NCI-H748 (cell line): Measurements from ENCODE around the gene C4orf50.

Source experiments
- DNase-seq: peaks from one replicate; lab custom pipeline; 2025; ENCODE audit not compliant: unreplicated experiment; lab: John Stamatoyannopoulos, UW

C4orf50 gene

DNA sequence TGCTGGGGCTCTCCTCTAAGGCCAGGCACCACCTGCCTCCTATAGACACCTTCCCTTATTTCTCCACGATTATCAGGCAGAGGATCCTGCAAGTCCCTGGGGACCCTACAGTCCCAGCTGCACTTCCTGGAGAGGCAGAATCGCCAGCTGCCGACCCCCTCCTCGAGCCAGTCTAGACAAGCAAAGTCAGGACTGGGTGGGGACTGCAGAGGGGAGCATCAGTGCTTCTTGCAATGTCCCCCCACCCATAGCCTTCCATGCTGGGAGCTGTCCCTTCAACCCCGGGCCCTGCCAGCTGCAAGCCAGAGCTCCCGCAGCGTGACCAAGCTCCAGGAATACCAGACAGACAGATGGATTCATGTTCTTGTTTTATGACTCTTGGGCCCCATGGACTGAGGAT lies 124.0 kb downstream of the C4orf50 start:
- DNase-seq = no peak

DNA sequence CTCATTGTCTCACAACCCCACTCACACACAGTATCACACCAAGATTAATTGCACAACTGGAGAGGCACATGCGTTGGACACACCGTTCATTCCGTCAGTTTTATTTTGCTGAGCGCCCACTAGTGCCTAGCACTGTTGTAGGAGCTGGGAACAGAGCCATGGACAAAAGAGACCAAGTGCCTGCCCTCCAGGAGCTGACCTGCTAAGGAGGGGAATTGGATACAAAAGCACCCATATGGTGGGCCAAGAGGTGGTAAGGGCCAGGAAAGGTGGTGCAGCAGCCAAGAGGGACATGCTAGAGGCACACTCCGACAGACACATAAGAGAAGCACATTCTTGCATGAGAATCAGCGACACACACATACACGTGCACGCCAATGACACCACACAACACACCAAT lies 124.6 kb downstream of the C4orf50 start:
- DNase-seq = no peak

GRCh38 chr4:5893004-5893580 lies 125.1 kb downstream of the C4orf50 start, which contains the start of gene CRMP1:
Gene CRMP1 (minus strand): TSS chr4:5893086. CDS start chr4:5892969, 117 bp downstream.
- DNase-seq = peak; percentile 60

GRCh38 chr4:5892323-5893003 lies 125.8 kb downstream of the C4orf50 start:
- peak; percentile 44 for DNase-seq

GRCh38 chr4:5891563-5892322 lies 126.5 kb downstream of the C4orf50 start:
- DNase-seq = no peak

DNA sequence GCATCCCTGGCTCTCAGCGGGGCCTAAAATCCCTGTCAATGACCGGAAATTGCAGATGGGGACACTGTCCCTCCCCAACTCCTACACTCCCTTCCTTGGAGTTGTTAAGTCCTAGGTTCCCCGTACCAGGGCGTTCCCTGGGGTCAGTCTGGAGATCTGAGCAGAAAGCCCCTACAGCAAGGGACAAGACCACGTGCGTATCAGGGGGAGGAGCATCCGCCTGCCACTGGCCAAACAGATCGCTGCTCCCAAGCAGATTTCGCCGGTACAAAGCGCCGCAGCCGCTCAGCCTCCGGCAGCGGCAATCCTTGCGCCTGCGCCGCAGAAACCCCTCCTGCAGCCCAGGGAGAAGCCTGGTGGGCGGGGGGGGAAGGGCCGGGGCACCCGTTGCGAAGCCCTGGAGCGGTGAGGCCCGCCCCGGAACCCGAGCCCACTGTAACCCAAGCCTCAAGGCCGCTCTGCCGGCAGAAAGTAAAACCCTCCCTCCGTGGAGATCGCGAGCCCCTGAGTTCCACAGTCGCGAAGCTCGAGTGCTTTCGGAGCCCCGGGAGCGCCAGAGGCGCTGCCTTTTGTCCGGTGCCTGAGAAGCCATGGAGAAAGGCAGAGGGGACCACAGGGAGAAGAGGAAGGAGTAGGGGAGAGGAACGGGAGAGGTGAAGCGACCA lies 128.0 kb downstream of the C4orf50 start:
- DNase-seq = peak; percentile 85

DNA sequence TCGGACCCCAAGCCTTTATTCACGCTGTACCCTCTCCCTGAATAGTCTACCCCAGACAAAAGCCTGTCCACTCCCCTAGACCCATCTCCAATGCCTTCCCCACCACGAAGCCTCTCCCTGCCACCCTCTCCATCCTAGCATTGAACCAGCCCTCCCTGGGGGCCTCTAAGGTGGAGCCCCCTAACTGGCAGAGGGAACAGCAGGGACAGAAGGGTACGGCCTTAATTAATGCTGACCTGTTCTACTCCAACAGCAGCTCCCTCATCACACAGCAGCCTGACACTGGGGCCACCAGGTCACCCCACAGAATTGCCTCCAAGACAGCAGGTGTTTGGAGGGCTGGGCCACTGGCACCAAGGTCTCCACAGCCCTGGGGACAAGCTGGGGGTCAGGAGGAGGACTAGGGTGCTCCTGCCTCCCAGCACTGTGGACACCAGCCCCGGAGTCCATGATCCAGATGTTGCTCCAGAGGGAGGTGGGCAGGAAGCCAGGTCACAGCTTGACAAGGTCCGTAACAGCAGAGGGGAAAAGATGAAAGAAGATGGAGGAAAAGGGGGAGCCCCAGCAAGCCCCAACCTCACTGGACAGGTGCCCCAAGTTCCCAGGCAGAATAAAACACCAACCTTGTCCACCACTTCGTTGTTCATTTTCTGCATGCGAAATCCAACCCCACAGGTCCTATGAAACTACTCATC lies 129.1 kb downstream of the C4orf50 start:
- DNase-seq = no peak

DNA sequence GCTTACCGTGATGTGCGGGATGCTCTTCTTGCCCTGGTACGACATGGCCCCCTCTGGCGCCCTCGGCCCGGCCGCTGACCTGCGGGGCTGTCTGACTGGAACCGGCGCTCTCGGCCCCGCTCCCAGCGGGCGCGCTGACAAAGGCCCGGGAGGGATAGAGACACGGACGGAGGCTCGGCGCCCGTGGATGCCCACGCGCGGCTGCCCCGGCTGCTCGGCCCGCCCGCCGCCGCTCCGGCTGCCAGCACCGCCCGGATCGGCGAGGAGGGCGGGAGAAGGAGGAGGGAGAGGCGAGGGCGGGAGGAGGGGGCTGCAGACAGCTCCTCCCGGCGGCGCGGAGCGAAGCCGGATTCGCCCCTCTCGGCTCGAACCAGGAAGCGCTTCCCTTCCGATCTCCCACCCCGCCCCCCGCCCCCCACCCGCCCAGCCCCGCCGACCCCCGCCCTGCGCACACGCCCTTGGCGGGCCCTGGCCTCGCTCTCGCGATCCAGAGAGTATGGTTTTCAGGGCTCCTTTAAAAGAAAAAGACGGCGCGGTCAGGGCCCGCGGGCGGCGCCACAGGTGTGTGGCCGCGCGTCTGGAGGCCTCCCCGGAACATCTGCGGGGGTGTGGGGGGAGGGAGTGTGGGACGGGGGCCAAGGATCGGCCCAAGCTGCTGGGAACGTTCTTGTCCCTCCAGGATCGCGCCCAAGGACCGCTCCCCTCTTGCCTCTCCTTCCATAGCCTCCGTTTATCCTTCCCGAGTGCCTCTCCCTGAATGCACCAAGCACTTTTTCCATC lies 129.8 kb downstream of the C4orf50 start:
- peak; percentile 87 for DNase-seq

GRCh38 chr4:5887361-5888221 lies 130.6 kb downstream of the C4orf50 start:
- peak; percentile 81 for DNase-seq

DNA sequence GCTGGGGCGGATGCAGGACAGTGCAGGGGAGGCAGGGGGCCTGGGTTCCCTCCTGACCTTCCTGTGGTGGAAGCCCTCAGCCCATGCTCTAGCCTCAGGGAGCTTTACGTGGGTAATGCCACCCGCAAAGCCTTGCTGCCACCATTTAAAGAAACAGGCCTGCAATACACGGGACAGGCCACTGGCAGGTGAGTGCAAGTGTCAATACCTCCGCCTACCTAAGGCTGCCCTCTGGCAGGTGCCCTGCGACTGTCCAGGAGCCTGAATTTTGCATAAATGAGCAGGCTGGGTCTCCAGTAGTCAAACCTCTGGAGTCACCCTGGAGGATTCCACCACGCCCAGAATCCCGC lies 131.2 kb downstream of the C4orf50 start:
- no peak for DNase-seq

DNA sequence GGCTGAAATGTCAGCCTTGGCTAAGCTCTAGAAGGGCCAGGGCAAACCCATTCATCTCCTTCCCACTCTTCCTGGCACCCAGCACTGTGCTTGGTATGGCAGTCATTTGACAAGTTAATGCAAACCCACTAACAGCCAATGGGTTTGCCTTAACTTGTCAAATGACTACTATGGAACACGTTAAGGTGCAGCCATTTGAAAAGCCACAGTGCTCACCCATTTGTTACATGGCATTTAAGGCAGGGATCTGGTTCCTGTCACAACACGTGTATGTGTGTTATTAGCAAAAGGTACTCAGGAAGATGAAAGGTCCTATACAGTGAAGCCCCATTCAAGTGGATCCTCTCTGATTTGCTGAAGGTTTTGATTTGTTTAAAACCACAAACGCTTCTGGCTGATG lies 132.5 kb downstream of the C4orf50 start:
- no peak for DNase-seq

DNA sequence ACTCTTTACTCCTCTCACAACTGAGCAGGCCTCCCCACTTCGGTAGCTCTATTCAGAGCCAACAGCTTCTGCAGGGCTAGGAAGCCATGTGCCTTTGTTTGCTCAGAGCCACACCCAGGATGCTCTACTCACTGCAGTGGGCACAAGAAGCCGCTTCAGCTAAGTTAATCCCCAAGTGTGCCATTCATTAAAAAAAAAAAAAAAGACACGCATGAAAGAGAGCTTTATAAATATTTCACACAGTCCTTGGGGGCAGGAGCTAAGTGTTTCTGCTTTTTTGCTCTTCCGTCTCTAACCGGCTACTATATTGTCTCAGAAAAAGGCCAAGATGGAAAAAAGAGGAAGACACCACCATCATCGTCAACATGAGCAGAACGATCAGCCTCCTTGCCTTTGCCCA lies 133.4 kb downstream of the C4orf50 start:
- peak; percentile 80 for DNase-seq

GRCh38 chr4:5883916-5884315 lies 134.3 kb downstream of the C4orf50 start:
- no peak for DNase-seq

- no peak for DNase-seq
These were observed 135.3 kb downstream of the C4orf50 start for GRCh38 chr4:5882947-5883346.

DNA sequence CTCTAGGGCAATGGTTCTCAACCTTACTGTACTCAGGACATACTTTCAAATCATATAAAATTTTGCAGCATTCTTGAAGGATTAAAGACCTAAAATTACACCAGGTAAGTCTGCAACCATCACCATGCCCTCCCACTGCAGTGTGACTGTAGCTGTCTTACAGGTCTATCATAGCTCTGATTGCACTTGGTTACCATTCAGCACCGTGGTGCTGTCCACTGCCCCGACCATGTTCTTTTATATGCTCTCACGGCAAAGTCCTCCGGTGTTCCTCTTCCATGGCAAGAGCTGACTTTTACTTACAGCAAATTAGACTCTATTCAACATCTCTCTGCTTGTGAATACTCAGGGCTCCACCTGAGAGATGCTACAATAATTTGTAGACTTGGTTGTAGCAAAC lies 136.9 kb downstream of the C4orf50 start:
- no peak for DNase-seq

GRCh38 chr4:5878359-5878758 lies 139.9 kb downstream of the C4orf50 start:
- peak; percentile 81 for DNase-seq

GRCh38 chr4:5877392-5877791 lies 140.8 kb downstream of the C4orf50 start:
- no peak for DNase-seq

GRCh38 chr4:5874811-5875449 lies 143.3 kb downstream of the C4orf50 start:
- DNase-seq = no peak

- no peak for DNase-seq
These were observed 147.5 kb downstream of the C4orf50 start for GRCh38 chr4:5870701-5871100.
